ENCODE results near the gene KCNK7. TPM values are rescaled to one million over a fixed set of nuclear protein-coding genes. Genes with fewer than 3 reads are reported as not detected.

Gene KCNK7
- total RNA-seq, 1 donor, result not detected

DNA sequence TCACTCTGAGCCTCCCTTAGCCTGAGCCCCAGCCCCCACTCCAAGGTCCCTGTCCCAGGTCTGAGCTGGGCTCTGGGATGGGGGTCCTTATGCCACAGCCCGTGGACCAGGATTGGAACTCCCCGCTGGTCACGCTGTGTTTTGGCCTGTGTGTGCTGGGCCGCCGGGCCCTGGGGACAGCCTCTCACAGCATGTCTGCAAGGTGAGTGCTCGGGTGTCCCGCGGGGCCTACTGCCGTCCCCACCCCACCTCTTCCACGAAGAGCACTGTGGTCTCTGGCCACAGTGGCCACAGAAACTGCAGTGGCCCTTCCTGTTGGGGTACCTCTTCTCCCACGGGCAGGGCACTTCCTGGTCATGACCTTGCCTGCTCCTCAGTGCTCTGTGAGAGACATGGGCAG, 38.8 kb upstream of the KCNK7 start:
- no peak for DNase-seq (ENCODE audit: low read depth)
- H3K4me3 ChIP-seq (ENCODE audit: low read depth, low read length), result no peak overlapping the region
- TF ChIP-seq, protein P1, sequence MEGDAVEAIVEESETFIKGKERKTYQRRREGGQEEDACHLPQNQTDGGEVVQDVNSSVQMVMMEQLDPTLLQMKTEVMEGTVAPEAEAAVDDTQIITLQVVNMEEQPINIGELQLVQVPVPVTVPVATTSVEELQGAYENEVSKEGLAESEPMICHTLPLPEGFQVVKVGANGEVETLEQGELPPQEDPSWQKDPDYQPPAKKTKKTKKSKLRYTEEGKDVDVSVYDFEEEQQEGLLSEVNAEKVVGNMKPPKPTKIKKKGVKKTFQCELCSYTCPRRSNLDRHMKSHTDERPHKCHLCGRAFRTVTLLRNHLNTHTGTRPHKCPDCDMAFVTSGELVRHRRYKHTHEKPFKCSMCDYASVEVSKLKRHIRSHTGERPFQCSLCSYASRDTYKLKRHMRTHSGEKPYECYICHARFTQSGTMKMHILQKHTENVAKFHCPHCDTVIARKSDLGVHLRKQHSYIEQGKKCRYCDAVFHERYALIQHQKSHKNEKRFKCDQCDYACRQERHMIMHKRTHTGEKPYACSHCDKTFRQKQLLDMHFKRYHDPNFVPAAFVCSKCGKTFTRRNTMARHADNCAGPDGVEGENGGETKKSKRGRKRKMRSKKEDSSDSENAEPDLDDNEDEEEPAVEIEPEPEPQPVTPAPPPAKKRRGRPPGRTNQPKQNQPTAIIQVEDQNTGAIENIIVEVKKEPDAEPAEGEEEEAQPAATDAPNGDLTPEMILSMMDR (IDR thresholded peaks at IDR 0.05; ENCODE audit: insufficient read depth, low read depth, low read length), result no peak

DNA sequence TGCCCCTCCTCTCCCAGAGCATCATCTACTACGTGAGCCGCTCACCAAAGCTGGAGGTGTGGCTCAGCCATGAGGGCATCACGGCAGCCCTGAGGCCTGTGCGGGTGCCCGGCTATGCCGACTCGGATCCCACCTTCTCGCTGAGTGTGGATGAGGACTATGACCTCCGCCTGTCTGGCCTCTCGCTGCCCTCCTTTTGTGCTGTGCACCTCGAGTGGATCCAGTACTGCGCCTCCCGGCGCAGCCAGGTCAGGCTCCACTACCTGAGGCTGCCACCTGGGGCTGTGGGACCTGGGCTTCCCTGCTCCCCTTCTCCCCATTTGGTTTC, 38.5 kb upstream of the KCNK7 start:
- no peak for DNase-seq (ENCODE audit: low read depth)
- TF ChIP-seq, protein P1 (IDR thresholded peaks at IDR 0.05; ENCODE audit: insufficient read depth, low read depth, low read length), result no peak
- no peak overlapping the region for H3K4me3 ChIP-seq (ENCODE audit: low read depth, low read length)

DNA sequence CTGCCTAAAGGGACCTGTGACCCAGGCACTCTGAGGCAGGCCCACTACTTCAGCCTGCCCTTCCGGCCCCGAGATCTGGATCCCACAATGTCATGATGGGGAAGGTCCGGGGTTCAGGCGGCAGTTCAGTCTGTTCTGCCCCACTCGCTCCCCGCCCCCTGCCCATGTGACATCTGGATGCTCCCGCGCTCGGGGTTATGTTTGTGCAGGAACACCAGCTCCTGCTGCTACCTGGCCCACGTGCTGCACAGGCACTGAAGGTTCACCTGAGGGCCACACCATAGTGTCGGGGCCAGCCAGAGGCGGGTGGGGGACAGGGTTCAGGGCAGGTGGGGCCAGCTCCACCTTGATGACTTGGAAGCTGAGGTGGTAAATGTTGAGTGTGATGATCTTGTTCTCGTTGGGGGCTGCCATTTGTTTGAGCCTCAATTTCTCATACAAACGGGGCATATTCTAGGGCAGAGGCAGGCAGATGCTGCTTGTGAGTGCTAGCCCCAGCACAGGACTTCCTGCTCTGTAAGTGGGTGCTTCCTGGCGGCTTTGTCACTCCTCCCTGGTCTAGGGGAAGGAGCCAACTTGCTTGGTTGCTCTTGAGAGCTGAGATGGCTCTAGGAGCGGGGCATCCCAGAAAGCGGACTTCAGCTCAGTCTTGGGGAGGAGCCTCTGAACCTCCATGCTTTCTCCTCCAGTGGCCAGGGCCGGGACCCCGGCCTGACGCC, 37.9 kb upstream of the KCNK7 start:
- no peak overlapping the region for H3K4me3 ChIP-seq (ENCODE audit: low read depth, low read length)
- TF ChIP-seq, protein P1 (IDR thresholded peaks at IDR 0.05; ENCODE audit: insufficient read depth, low read depth, low read length), result no peak
- no peak for DNase-seq (ENCODE audit: low read depth)

DNA sequence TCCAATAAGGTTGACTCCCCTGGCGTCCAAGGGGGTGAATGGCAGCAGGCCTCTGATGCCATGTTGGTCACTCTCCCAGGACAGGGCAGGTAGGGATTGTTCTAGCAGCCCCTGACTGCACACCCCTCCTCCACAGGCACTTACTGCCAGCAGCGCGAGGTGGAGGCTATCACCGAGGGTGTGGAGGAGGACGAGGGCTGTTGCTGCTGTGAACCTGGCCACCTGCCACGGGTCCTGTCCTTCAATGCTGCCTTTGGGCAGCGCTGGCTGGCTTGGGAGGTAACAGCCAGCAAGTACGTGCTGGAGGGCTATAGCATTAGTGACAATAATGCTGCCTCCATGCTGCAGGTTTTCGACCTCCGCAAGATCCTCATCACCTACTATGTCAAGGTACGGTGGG, 34.6 kb upstream of the KCNK7 start:
- TF ChIP-seq, protein P1 (IDR thresholded peaks at IDR 0.05; ENCODE audit: insufficient read depth, low read depth, low read length), result no peak
- no peak for DNase-seq (ENCODE audit: low read depth)

DNA sequence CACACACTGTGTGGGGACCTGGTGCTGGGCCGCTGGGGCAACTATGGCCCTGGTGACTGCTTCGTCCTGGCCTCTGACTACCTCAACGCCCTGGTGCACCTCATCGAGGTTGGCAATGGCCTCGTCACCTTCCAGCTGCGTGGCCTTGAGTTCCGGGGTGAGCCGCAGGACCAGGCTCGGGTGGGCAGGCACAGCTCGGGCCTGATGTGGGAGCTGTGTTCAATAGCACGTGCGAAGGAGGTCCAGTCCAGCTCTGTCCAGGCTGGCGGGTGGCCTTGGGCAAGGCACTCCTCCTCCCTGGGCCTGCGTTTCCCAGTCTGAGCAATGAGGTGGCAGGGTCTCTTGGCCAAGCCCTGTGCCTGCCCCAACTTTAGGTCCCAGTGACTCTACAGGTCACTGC, 34.0 kb upstream of the KCNK7 start:
- no peak overlapping the region for H3K4me3 ChIP-seq (ENCODE audit: low read depth, low read length)
- TF ChIP-seq, protein P1 (IDR thresholded peaks at IDR 0.05; ENCODE audit: insufficient read depth, low read depth, low read length), result no peak
- DNase-seq (ENCODE audit: low read depth), result no peak

More for the DNA sequence above, 34.6 kb upstream of the KCNK7 start:
- no peak overlapping the region for H3K4me3 ChIP-seq (ENCODE audit: low read depth, low read length)

DNA sequence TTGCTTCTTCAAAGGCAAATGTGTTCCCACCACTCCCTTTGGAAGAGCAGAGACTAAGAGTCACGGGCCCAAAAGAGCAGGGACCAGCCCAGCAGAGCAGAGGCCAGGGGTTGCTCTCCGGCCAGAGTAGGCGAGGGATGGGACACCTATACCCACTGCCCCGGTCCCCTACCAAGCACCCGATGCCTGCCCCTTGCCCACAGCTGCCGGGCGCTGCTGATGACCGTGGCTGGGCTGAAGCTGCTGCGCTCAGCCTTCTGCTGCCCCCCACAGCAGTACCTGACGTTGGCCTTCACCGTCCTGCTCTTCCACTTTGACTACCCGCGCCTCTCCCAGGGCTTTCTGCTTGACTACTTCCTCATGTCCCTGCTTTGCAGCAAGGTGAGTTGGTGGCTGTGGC, 31.6 kb upstream of the KCNK7 start:
- TF ChIP-seq, protein P1 (IDR thresholded peaks at IDR 0.05; ENCODE audit: insufficient read depth, low read depth, low read length), result no peak
- no peak overlapping the region for H3K4me3 ChIP-seq (ENCODE audit: low read depth, low read length)
- DNase-seq (ENCODE audit: low read depth), result no peak
